GM19324 (cell line): ENCODE measurements around the gene GPR158.
"Not testable (repeated sequence)": the region's sequence is repeated elsewhere in the genome, so short reads cannot be mapped to it uniquely, and the experiment has no call there.

Experiments
- ATAC-seq: cut with Tn5 transposase; IDR thresholded peaks from one replicate; pipeline ENCODE4 v1.9.1; 2021; ENCODE audit warnings: mild to moderate bottlenecking, moderate library complexity; ENCODE audit not compliant: unreplicated experiment, low FRiP score

GPR158 gene, protein sequence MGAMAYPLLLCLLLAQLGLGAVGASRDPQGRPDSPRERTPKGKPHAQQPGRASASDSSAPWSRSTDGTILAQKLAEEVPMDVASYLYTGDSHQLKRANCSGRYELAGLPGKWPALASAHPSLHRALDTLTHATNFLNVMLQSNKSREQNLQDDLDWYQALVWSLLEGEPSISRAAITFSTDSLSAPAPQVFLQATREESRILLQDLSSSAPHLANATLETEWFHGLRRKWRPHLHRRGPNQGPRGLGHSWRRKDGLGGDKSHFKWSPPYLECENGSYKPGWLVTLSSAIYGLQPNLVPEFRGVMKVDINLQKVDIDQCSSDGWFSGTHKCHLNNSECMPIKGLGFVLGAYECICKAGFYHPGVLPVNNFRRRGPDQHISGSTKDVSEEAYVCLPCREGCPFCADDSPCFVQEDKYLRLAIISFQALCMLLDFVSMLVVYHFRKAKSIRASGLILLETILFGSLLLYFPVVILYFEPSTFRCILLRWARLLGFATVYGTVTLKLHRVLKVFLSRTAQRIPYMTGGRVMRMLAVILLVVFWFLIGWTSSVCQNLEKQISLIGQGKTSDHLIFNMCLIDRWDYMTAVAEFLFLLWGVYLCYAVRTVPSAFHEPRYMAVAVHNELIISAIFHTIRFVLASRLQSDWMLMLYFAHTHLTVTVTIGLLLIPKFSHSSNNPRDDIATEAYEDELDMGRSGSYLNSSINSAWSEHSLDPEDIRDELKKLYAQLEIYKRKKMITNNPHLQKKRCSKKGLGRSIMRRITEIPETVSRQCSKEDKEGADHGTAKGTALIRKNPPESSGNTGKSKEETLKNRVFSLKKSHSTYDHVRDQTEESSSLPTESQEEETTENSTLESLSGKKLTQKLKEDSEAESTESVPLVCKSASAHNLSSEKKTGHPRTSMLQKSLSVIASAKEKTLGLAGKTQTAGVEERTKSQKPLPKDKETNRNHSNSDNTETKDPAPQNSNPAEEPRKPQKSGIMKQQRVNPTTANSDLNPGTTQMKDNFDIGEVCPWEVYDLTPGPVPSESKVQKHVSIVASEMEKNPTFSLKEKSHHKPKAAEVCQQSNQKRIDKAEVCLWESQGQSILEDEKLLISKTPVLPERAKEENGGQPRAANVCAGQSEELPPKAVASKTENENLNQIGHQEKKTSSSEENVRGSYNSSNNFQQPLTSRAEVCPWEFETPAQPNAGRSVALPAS (N-terminal part only)

DNA sequence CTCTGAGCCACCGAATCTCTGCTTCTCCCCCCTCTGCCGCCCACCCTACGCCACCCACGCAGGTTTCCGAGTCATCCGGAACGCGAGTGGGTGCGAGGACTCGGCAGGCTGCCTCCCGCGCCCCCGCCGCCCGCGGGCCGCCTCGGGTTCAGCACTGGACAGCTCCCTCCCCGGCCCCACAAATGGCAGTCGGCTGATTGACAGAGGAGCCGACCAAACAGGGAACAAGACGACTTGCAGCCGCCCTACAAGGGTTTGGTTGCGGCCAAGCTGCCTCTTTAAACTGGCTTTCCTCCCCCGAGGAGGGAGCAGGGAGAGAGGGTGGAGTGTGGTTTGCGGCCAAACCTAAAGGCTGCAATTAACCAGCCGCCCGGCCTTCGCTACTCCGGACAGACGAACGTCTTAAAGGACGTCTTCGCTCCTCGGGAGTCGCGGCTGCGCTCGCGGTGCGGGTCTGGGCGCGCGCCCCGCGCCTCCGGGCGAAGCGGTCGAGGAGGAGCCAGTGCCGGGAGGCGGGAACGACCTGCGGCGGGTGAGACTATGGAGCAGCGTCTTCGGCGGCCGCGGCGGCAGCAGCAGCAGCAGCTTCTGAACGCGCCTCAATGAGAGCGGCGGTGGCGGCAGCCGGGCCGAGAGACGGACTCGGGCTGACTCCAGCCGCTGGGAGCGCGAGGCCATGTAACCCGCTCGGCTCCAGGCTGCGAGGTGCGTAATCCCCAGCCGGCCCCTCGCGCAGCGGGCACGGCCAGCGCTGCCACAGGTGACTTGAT lies at the start of gene GPR158:
Gene GPR158, plus strand, starts transcription at position 541 of the 770 bp plus-strand sequence. CDS start 420 bp downstream, outside the sequence.
- no peak for ATAC-seq

DNA sequence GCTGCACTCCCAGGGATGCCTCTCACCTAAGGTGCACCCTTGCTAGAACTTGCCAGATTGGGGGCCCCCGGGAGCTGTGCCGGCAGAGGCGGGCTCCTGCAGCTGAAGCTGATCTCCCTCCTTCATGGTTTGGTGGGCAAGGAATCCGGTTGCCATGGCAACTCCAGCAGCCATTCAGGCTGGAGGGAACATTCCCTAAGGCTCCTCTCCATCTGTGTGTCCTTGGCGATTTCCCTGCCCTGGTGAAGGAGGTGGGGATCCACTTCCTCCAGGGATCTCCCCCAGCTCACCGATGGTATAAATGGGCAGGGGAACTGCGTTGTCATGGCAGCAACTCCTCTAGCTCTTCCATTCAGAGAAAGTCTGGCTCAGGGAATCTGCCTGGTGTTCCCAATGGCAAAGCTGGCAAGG lies 49.6 kb upstream of the GPR158 start:
- no peak for ATAC-seq

DNA sequence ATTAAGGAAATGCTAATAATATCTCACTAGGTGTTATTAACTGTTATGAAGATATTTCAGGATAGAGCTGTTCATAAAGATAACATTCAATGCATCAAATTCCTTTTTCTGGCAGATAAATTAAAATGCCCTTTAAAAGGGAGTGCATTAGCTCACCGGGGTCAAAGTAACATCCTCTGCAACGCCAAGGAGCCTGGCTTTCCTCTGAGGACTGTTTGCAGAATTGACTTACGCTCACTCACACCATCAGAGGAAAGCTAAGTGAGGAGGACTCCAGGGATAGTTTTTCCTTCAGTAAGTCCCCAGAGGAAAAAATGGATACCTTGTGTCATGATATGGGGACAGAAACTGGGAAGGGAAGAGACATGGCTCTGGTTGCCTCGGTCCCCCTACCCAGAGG lies 45.2 kb upstream of the GPR158 start:
- ATAC-seq: no peak

DNA sequence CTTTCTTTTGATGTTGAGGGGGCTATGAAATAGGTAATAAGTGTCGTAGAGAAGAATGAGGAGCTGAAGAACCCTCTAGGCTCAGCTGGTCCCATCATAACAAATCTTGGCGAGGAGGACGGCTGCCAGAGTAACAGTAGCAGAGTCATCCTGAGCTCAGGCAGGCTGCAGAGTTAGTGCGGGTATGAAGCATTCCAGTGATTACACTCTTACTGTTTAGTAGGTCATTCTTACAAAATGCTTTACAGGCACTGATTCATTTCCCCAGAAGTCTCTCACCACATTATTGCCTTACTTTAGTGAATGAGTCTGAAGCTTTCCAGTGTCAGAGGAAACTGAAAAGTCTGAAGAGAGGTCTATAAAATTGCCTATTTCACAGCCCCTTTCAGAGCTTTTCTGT lies 43.9 kb upstream of the GPR158 start:
- no peak for ATAC-seq

DNA sequence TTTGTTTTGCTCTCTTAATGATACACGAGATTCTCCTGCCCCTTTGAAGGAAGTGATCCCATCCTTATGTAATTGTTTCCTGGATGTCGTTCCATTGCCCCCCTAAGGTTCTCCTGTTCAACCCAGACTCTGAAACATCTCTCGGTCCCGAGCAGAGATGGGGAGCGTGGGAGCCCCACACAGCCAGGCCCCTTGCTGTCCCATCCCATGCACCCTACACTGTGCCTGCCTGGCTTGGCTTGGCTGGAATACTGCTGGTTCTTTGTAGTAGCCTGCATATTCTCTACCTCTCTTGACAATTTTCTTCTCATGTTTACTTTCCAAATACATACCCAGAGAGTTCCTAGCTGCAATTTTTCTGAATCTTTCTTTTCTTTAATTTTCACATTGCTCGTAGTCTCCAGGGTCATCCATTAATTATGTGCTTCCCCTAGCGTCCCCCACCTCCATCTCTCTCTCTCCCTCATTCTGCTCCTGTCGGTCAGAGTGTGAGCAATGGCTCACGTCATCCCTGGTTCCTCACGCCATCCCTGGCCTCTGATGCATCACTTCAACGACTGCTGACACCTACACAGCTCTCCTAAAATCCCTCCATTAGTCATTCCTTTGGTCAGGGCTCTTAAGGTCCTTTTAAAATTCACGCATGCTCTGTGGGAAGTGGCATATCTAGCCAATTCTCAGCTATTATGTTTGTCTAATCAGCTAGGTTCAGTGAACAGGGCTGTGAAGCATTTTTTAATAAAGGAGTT lies 32.5 kb upstream of the GPR158 start:
- ATAC-seq: no peak

DNA sequence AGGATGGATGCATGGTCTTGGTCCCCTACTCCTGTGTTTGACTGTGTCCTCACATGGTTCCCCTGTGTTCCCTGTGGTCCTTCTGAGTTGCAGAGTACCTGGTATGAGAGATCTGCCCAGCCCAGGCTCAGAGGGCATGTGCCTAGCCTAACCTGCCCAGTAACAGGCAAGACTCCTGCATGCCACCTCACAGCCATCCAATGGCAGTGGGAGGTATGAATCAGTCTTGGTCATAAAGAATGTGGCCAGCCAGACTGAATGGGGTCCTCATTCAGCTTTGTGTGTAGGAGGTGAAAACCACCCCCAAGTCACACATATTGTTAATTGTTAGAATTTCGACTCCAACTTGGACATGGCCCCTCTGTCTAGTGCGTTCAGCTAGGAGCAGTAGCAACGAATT lies 17.2 kb upstream of the GPR158 start:
- ATAC-seq: no peak

DNA sequence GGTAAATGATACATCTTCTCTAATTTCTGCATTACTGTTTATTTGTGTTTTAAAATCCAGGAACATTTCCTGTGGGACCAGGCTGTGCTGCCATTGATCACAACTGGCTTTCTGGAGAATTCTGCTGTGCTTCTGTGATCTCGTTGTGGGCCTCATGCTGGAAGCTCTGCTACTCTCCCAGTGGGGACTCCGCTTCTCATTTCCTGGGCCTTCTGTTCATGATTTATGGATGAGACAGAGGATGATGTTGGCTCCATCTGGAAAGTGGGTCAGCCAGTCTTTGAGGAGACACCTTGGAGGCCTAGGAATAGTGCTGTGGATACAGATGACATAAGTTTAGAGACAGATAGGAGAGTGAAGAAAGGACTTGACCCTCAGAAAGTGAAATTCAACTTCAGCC lies 15.2 kb upstream of the GPR158 start:
- no peak for ATAC-seq

DNA sequence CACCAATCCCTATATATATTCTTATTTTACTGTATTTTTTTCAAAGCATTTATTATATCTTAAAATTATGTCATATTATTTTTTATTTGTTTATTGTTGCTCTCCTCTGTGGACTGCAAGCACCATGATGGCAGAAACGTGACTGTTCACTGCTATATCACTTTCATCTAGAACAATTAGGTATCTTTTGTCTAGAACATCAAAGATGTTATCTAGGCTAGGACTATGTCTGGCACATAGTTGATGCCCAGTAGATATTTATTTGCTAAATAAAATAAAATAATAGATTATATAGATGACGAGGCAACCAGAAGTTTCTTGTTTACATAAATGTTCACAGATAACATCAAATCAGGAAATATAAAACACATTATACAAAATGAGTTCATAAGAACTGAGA lies 12.4 kb upstream of the GPR158 start:
- no peak for ATAC-seq

DNA sequence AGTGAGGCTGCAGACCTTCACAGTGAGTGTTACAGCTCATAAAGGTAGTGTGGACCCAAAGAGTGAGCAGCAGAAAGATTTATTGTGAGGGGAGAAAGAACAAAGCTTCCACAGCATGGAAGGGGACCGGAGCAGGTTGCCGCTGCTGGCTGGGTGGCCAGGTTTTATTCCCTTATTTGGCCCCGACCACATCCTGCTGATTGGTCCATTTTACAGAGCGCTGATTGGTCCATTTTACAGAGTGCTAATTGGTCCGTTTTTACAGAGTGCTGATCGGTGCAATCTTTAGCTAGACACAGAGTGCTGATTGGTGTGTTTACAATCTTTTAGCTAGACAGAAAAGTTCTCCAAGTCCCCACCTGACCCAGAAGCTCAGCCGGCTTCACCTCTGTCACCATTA lies 11.3 kb upstream of the GPR158 start:
- not testable (repeated sequence) for ATAC-seq

DNA sequence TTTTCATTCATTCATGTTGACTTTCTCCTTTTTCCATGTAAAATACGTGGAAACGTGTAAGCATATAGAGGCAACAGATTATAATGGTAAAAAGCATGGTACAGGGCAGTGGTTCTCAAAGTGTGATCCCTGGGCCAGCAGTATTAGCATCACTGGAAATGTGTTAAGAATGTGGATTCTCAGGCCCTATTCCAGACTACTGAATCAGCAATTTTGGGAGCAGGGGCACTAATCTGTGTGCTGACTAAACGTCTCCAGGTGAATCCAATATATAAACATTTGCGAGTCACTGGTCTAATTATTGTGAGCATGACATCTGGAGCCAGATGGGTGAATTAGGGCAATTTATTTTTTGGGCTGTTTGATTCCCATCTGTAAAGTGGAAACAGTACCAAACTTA lies 5.1 kb upstream of the GPR158 start:
- ATAC-seq: no peak

DNA sequence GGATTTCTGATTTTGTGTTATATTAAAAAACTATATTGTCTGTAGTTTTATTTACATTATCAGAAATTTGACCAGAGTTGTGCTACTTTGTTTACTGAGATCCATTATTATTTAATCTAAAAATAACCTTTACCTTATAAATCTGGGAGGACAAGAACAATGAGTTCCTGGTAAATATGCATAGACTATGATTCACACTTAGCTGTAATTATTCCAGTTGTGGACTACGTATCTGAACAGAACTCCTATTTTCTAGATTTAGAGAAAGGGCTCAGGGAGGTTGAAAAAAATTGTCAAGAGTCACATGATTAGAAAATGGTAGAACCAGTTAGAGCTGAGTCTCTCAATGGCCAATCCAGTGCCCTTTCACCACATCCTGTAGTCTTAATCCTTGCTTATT lies 4.2 kb upstream of the GPR158 start:
- no peak for ATAC-seq

DNA sequence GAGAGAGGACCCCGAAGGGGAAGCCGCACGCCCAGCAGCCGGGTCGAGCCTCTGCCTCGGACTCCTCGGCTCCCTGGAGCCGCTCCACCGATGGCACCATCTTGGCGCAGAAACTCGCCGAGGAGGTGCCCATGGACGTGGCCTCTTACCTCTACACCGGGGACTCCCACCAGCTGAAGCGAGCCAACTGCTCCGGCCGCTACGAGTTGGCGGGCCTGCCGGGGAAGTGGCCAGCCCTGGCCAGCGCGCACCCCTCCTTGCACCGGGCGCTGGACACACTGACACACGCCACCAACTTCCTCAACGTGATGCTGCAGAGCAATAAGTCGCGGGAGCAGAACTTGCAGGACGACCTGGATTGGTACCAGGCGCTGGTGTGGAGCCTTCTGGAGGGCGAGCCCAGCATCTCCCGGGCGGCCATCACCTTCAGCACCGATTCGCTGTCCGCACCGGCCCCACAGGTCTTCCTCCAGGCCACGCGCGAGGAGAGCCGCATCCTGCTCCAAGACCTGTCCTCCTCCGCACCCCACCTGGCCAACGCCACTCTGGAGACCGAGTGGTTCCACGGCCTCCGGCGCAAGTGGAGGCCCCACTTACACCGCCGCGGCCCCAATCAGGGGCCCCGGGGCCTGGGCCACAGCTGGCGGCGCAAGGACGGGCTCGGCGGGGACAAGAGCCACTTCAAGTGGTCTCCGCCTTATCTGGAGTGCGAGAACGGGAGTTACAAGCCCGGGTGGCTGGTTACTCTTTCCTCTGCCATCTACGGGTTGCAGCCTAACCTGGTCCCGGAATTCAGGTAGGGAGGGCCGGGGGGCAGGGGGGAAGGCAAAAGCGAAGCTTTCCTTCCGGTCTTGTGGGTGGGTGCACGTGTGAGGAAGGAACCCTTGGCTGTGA lies 973 bp downstream of the GPR158 start:
- no peak for ATAC-seq

DNA sequence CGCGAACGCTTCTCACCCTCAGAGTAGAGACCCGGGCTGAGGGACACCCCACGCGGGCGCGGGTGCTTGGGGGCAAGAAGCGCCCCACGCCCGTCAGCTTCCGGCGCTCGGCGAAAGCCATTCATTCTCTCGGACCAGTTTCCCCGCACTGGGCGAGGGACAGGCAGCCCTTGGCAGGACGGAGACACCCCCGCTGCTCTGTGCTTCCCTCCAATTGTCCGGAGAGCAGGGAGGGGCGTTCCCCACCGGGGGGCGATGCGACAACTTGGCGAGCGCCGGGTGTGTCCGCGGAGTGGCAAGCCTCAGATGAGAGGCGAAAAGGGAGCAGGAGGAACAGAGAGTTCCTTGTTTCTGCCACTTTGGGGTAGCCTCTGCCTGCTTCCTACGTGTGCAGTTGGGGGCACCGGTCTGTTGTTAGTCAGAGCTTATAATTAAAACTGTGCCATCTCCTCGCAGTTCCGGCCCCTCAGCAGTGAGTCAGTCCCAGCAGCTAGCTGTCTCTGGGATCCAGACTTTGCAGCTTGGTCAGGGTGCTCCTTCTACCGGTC lies 1.7 kb downstream of the GPR158 start:
- no peak for ATAC-seq

DNA sequence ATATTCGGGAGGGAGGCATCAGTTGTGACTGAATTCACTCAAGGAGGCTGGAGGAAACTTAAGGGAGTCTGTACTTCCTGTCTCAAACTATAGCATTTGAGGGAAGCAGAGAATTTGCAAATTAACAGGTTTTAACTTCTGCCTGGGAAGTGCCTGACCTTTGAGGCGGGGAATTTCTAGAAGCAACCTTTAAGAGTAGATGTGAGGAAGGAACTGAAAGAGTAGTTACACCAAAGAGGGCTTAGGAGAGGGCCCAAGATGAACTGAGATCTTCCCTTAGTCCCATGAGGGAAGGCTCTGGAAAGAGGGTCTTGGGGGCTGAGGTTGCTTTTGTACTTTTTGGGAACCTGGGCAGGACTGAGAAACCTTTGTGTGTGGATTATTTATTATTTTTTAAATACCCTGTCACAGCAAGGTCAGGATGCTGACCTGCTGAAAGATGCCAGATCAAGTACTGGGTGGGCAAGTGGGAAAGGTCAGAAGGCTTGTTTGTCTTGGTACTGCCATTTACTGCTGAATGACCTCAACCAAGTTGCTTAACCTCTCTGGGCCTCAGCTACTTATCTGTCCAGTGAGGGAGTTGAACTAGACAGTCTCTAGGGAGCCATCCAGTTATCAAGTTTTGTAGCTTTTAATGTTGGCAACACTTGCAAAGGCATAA lies 2.4 kb downstream of the GPR158 start:
- no peak for ATAC-seq

DNA sequence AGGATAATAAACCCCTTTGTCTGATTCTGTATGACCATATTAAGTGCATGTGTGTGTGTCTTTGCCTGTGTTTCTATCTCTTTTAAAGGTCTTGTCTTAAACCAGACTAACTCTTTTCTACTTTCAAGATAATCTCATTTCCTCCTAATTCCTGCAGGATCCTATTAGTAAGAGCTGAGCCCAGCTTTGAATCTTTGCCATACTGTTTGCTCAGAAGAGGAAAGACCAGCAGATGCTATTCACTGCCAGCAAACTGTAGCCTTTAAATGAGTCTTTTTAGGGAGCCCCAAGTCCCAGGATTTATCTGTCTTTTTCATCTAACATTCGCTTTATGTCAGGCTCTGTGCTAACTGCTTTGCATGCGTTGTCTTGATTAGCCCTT lies 2.9 kb downstream of the GPR158 start:
- no peak for ATAC-seq

DNA sequence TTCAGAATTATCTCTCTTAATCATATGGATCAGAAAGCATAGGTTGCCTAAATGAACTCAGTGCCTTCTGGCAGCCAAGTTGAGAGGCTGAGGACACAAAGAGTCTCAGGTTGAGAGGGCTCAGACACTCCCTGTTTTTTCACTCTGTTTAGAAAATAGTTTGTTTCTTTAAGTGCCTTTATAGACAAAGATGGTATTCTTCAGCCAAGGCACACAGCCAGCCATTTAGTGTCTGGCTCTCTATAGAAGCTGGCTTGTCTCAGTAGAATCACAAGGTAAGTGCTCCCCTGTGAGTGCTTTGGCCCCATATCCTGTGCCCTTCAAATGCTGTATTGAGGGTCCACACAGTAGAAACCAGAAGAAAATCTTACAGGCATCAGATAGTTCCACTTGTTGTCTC lies 3.6 kb downstream of the GPR158 start:
- ATAC-seq: no peak

DNA sequence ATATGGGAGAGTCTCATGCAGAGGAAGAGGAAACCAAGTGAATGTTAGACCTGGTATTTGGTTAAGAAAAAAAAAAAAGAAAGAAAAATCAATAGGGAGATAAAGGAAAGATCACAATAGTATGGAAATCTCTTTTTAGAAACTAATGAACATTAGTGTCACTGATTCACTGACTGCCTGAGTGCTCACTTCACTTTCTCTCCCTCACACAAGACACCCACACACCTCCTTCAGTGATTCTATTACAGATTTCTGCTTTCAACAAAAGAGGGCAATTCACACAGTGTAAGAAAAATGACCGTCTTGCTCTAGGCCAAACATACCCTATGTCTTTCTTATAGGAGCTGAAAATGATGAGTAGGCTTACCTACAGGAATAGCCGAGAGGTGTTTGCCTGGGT lies 6.0 kb downstream of the GPR158 start:
- ATAC-seq: no peak

DNA sequence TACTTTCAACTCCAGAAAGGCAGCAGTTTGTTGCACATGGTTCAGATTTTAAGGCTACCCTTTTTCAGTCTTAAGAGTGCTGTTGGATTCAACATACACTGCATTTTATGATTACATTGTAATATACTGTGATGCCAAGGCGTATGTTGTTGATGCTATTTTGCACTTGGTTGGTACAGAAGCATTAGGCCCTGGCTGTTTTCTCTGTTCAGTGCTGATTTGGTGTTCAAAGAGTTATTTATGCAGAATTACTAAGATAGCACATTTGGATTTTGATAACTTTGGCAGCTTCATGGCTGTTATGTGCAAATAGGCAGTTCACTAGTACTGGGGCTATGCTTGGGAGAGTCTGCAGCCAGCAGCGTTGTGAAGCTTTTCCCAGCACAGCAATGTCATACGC lies 7.8 kb downstream of the GPR158 start:
- no peak for ATAC-seq
